Stimulated activated effector memory CD8-positive, alpha-beta T cell treated with anti-CD3 and anti-CD28 coated beads, Interleukin-12 subunit alpha, Interleukin-12 subunit beta, amount 100 ng/mL, for 72 hours (primary cell): Measurements from ENCODE around the gene PAQR7.
A peak's percentile ranks its signal among the peaks of the same experiment; 100 is the strongest.

Experiments used
- ATAC-seq: fragments of 150-1000 bp; cut with Tn5 transposase; 2 replicates; pipeline ENCODE4 v1.10.0; 2021
- DNase-seq, 2 donors: peaks; one replicate each; pipeline ENCODE4 v3.0.0; 2021 to 2022; ENCODE audit warnings: low spot score in 2 of 2
- H3K27ac Mint-ChIP-seq: one replicate; pipeline ENCODE4 v1.8.0; 2022; ENCODE audit warnings: mild to moderate bottlenecking, mixed read lengths
- H3K36me3 Mint-ChIP-seq: one replicate; pipeline ENCODE4 v1.8.0; 2022; ENCODE audit warnings: mild to moderate bottlenecking, mixed read lengths
- H3K4me1 Mint-ChIP-seq: one replicate; pipeline ENCODE4 v1.8.0; 2022; ENCODE audit warnings: mixed read lengths
- H3K4me3 Mint-ChIP-seq: one replicate; pipeline ENCODE4 v1.8.0; 2022; ENCODE audit warnings: mild to moderate bottlenecking, mixed read lengths
- H3K9me3 Mint-ChIP-seq: one replicate; pipeline ENCODE4 v1.8.0; 2022; ENCODE audit warnings: mixed read lengths

Gene PAQR7

GRCh38 chr1:25871086-25871703 is 4.3 kb downstream of the PAQR7 start:
- no peaks in the 10 kb centered on the region for H3K36me3 Mint-ChIP-seq
- no peak for DNase-seq

GRCh38 chr1:25870614-25871013 is 4.9 kb downstream of the PAQR7 start:
- no peak overlapping the region for H3K4me3 Mint-ChIP-seq

More at GRCh38 chr1:25871086-25871703, 4.3 kb downstream of the PAQR7 start:
- Mint-ChIP-seq H3K9me3 (no peaks in the 10 kb centered on the region), H3K4me3 (no peak overlapping the region), H3K4me1 (peaks cover 11% of the 10 kb centered on the region), H3K27ac (no peak overlapping the region)
- no peak for ATAC-seq

GRCh38 chr1:25869909-25870606 is 5.5 kb downstream of the PAQR7 start:
- no peaks in the 10 kb centered on the region for H3K9me3 Mint-ChIP-seq
- H3K4me1 Mint-ChIP-seq, result peaks cover 6% of the 10 kb centered on the region
- no peak overlapping the region for H3K27ac Mint-ChIP-seq
- no peak overlapping the region for H3K4me3 Mint-ChIP-seq
- DNase-seq, result no peak
- ATAC-seq, result no peak
- no peaks in the 10 kb centered on the region for H3K36me3 Mint-ChIP-seq

More at GRCh38 chr1:25870614-25871013, 4.9 kb downstream of the PAQR7 start:
- ATAC-seq (no peak), DNase-seq (no peak)
- Mint-ChIP-seq H3K36me3 (no peaks in the 10 kb centered on the region), H3K27ac (no peak overlapping the region), H3K9me3 (no peaks in the 10 kb centered on the region), H3K4me1 (peaks cover 7% of the 10 kb centered on the region)

GRCh38 chr1:25867210-25867991 is 8.1 kb downstream of the PAQR7 start:
- ATAC-seq (no peak), DNase-seq (no peak)
- H3K4me1 Mint-ChIP-seq, result no peaks in the 10 kb centered on the region
- H3K27ac Mint-ChIP-seq, result no peak overlapping the region
- no peaks in the 10 kb centered on the region for H3K9me3 Mint-ChIP-seq
- H3K36me3 Mint-ChIP-seq, result no peaks in the 10 kb centered on the region
- no peak overlapping the region for H3K4me3 Mint-ChIP-seq

- Mint-ChIP-seq H3K4me1 (no peaks in the 10 kb centered on the region), H3K4me3 (no peak overlapping the region)
Observed at GRCh38 chr1:25866288-25866687, 9.2 kb downstream of the PAQR7 start.

DNA sequence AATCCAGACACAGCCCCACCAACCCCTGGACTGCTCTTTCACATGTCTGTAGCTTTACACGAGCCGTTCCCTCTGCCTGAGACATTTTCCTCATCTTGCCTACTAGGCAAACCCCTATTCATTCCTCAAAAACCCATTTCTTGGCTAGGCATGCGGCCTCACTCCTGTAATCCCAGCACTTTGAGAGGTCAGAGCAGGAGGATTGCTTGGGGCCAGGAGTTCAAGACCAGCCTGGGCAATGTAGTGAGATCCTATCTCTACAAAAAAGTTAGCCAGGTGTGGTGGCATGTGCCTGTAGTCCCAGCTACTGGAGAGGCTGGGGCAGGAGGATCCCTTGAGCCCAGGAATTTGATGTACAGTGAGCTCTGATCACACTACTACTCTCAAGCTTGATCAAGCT is 11.1 kb downstream of the PAQR7 start:
- no peaks in the 10 kb centered on the region for H3K36me3 Mint-ChIP-seq
- H3K27ac Mint-ChIP-seq, result no peak overlapping the region
- no peak for DNase-seq
- peaks cover 3% of the 10 kb centered on the region for H3K4me1 Mint-ChIP-seq
- H3K9me3 Mint-ChIP-seq, result no peaks in the 10 kb centered on the region
- no peak overlapping the region for H3K4me3 Mint-ChIP-seq
- no peak for ATAC-seq

More at GRCh38 chr1:25866288-25866687, 9.2 kb downstream of the PAQR7 start:
- no peaks in the 10 kb centered on the region for H3K9me3 Mint-ChIP-seq
- DNase-seq (no peak), ATAC-seq (no peak)
- H3K27ac Mint-ChIP-seq, result no peak overlapping the region
- no peaks in the 10 kb centered on the region for H3K36me3 Mint-ChIP-seq

- ATAC-seq (no peak), DNase-seq (no peak)
- Mint-ChIP-seq H3K27ac (no peak overlapping the region), H3K9me3 (no peaks in the 10 kb centered on the region), H3K4me3 (no peak overlapping the region), H3K36me3 (peaks cover 5% of the 10 kb centered on the region), H3K4me1 (peaks cover 11% of the 10 kb centered on the region)
Observed at GRCh38 chr1:25863486-25864262, 11.8 kb downstream of the PAQR7 start.

DNA sequence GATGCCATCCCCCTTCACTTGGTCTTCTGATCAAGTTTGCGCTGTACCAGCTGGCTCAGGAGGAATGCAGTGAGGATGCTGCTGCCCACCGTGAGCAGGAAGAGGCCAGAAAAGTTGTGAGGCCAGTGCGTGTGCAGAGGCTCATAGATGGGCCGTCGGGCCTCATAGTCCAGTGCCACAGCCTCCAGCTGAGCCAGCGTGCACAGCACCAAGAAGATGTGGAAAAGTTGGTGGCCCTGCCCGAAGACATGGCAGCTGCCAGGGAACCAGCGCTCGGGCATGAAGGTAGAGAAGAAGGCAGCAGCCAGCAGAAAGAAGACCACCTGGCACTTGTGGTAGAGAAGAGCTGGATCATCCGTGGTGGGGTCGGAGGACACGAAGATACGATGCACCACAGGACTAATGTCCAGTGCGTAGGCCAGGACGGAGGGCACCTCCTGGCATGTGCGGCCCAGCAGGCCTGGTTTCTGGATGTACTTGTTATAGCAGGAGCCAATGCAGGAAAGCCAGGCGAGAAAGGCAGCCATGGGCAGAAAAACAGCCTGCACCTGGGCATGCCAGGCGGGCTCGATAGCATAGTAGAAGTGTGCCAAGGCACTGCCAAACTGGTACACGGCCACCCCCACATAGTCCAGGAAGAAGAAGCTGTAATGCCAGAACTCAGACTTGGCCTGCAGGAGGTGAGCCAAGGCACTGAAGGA is 12.6 kb downstream of the PAQR7 start:
- H3K27ac Mint-ChIP-seq, result no peak overlapping the region
- peaks cover 6% of the 10 kb centered on the region for H3K36me3 Mint-ChIP-seq
- H3K9me3 Mint-ChIP-seq, result no peaks in the 10 kb centered on the region
- no peak overlapping the region for H3K4me3 Mint-ChIP-seq
- H3K4me1 Mint-ChIP-seq, result peaks cover 16% of the 10 kb centered on the region
- no peak for ATAC-seq
- no peak for DNase-seq

GRCh38 chr1:25861316-25862286 is 13.9 kb downstream of the PAQR7 start:
- Mint-ChIP-seq H3K27ac (peak overlapping the region; percentile 21), H3K9me3 (no peaks in the 10 kb centered on the region), H3K36me3 (peaks cover 6% of the 10 kb centered on the region), H3K4me3 (peak overlapping the region; percentile 89), H3K4me1 (peaks cover 16% of the 10 kb centered on the region)
- no peak for ATAC-seq
- DNase-seq, result no peak

GRCh38 chr1:25858906-25859789 is 16.4 kb downstream of the PAQR7 start, which contains the start of gene AUNIP:
AUNIP (minus strand) TSS chr1:25859457; CDS start chr1:25859357, 100 bp downstream.
- Mint-ChIP-seq H3K4me3 (peak within 1 kb of the TSS; percentile 89), H3K36me3 (peaks cover 6% of the 10 kb centered on the region), H3K4me1 (peaks cover 16% of the 10 kb centered on the region), H3K9me3 (no peaks in the 10 kb centered on the region), H3K27ac (peak within 1 kb of the TSS; percentile 86)
- DNase-seq (peak; percentile 92 to 95), ATAC-seq (peak; percentile 94)

DNA sequence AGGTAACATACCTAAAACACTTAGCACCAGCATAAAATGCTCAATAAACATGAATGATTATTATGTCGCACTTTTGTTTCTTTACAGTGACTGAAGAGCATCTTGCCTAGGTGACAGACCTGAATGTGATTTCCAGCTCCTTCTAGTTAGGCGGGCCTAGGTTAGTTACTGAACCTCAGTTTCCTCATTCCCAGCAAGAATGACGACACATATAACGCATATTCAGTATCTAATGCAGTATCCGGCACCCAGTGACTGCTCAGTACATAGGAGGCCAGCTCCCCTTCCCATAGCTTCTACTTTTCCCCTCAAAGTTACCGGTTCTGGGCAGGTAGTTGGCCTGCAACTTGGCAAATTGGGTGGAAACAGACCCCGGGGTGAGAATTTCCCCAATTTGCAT is 17.0 kb downstream of the PAQR7 start:
- ATAC-seq (no peak), DNase-seq (no peak)
- Mint-ChIP-seq H3K36me3 (peaks cover 6% of the 10 kb centered on the region), H3K4me1 (peaks cover 16% of the 10 kb centered on the region), H3K27ac (peak overlapping the region; percentile 86), H3K4me3 (peak overlapping the region; percentile 89), H3K9me3 (no peaks in the 10 kb centered on the region)

DNA sequence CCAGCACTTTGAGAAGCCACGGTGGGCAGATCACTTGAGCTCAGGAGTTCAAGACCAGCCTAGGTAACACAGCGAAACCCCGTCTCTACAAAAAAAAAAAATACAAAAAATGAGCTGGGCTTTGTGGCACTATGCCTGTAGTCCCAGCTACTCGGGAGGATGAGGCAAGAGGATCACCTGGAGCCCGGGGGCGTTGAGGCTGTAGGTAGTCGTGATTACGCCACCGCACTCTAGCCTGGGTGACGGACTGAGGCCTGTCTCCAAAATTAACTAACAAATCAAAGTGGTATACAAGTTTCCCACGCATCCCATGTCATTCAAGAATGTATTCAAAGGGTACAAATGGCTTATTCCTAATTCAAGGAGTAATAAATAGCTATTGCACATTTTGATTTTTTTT is 18.7 kb downstream of the PAQR7 start:
- Mint-ChIP-seq H3K9me3 (no peaks in the 10 kb centered on the region), H3K36me3 (peaks cover 6% of the 10 kb centered on the region), H3K27ac (no peak overlapping the region), H3K4me3 (no peak overlapping the region), H3K4me1 (peaks cover 16% of the 10 kb centered on the region)
- DNase-seq (no peak), ATAC-seq (no peak)

DNA sequence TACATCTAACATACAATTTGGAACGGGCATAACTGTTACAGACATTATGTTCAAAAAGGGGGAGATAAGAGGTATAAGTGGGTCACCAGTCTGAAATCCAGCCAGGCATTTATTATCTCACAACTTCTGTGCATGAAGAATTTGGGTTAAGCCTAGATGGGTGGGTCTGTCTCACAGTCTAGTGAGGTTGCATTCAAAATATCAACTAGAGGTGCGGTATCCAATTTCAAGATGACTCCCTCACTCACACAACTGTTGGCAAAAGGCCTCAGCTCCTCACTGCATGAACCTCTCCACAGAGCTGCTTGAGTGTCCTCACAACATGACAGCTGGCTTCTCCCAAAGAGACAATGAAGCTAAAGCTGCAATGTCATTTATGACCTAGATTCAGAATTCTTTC is 21.0 kb downstream of the PAQR7 start:
- DNase-seq, result no peak
- peaks cover 14% of the 10 kb centered on the region for H3K4me1 Mint-ChIP-seq
- H3K4me3 Mint-ChIP-seq, result no peak overlapping the region
- no peaks in the 10 kb centered on the region for H3K9me3 Mint-ChIP-seq
- H3K27ac Mint-ChIP-seq, result no peak overlapping the region
- no peak for ATAC-seq
- H3K36me3 Mint-ChIP-seq, result peaks cover 6% of the 10 kb centered on the region
